Neural crest cell (in vitro differentiated cells): ENCODE results near the gene IFT25. TPM values are rescaled to one million over a fixed set of nuclear protein-coding genes. Genes with fewer than 3 reads are reported as not detected.
"Not testable (repeated sequence)": the region's sequence is repeated elsewhere in the genome, so short reads cannot be mapped to it uniquely, and the experiment has no call there.

Experiments
- DNase-seq: peaks from one replicate; pipeline ENCODE4 v3.0.0; 2021; ENCODE audit warnings: low read depth, mixed read lengths, low spot score
- H3K27ac Mint-ChIP-seq: one replicate; pipeline ENCODE4 v1.8.0; 2021; ENCODE audit warnings: mild to moderate bottlenecking, mixed read lengths; ENCODE audit not compliant: unreplicated experiment
- H3K27me3 Mint-ChIP-seq: 2 replicates; pipeline ENCODE4 v1.8.0; 2021; ENCODE audit warnings: low read depth, mild to moderate bottlenecking, mixed read lengths
- H3K36me3 Mint-ChIP-seq: 2 replicates; pipeline ENCODE4 v1.8.0; 2021; ENCODE audit warnings: low read depth, mild to moderate bottlenecking, mixed read lengths
- H3K4me1 Mint-ChIP-seq: 2 replicates; pipeline ENCODE4 v1.8.0; 2021; ENCODE audit warnings: mixed read lengths
- H3K4me3 Mint-ChIP-seq: one replicate; pipeline ENCODE4 v1.8.0; 2021; ENCODE audit warnings: mild to moderate bottlenecking, mixed read lengths
- H3K9me3 Mint-ChIP-seq: 2 replicates; pipeline ENCODE4 v1.8.0; 2021; ENCODE audit warnings: mixed read lengths
- CTCF ChIP-seq: fragments of 200-600 bp; sonication (generic); conservative IDR thresholded peaks from 2 replicates; pipeline ENCODE4 v1.5.0; 2021; ENCODE audit warnings: antibody characterized with exemption, mild to moderate bottlenecking
- total RNA-seq: library from RNA; stranded (reverse); gene quantifications from 2 replicates; pipeline ENCODE4 v1.2.1, GENCODE V29; 2021

IFT25 gene
- total RNA-seq, 1 donor from 2014 or later, result 41.1 TPM

GRCh38 chr1:53971718-53972117 lies 26.2 kb upstream of the IFT25 start:
- Mint-ChIP-seq H3K27me3 (no peaks in the 10 kb centered on the region), H3K4me1 (no peaks in the 10 kb centered on the region), H3K9me3 (no peaks in the 10 kb centered on the region), H3K27ac (no peak overlapping the region), H3K36me3 (peaks cover 15% of the 10 kb centered on the region), H3K4me3 (no peak overlapping the region)
- no peak for DNase-seq
- TF ChIP-seq CTCF, result no peak

- H3K9me3 Mint-ChIP-seq, H3K27ac Mint-ChIP-seq, H3K4me1 Mint-ChIP-seq, H3K36me3 Mint-ChIP-seq, H3K4me3 Mint-ChIP-seq, DNase-seq, H3K27me3 Mint-ChIP-seq: not testable (repeated sequence)
These were observed 23.8 kb upstream of the IFT25 start for GRCh38 chr1:53969323-53969722.

- no peaks in the 10 kb centered on the region for H3K27me3 Mint-ChIP-seq
- no peak overlapping the region for H3K27ac Mint-ChIP-seq
- no peak for DNase-seq
- H3K4me1 Mint-ChIP-seq, result no peaks in the 10 kb centered on the region
- no peak for TF ChIP-seq CTCF
- no peaks in the 10 kb centered on the region for H3K9me3 Mint-ChIP-seq
- H3K36me3 Mint-ChIP-seq, result peaks cover 10% of the 10 kb centered on the region
- no peak overlapping the region for H3K4me3 Mint-ChIP-seq
These were observed 22.6 kb upstream of the IFT25 start for GRCh38 chr1:53968125-53968513.

GRCh38 chr1:53967409-53968124 lies 22.1 kb upstream of the IFT25 start:
- no peak for DNase-seq
- H3K9me3 Mint-ChIP-seq, result no peaks in the 10 kb centered on the region
- no peak overlapping the region for H3K4me3 Mint-ChIP-seq
- no peak for TF ChIP-seq CTCF
- H3K27me3 Mint-ChIP-seq, result no peaks in the 10 kb centered on the region
- H3K27ac Mint-ChIP-seq, result no peak overlapping the region
- H3K36me3 Mint-ChIP-seq, result peaks cover 10% of the 10 kb centered on the region
- H3K4me1 Mint-ChIP-seq, result no peaks in the 10 kb centered on the region

GRCh38 chr1:53966794-53967193 lies 21.3 kb upstream of the IFT25 start:
- peaks cover 13% of the 10 kb centered on the region for H3K36me3 Mint-ChIP-seq
- H3K27me3 Mint-ChIP-seq, result no peaks in the 10 kb centered on the region
- TF ChIP-seq CTCF, result no peak
- H3K9me3 Mint-ChIP-seq, result no peaks in the 10 kb centered on the region
- no peaks in the 10 kb centered on the region for H3K4me1 Mint-ChIP-seq
- no peak for DNase-seq
- no peak overlapping the region for H3K27ac Mint-ChIP-seq
- no peak overlapping the region for H3K4me3 Mint-ChIP-seq

GRCh38 chr1:53964109-53964508 lies 18.6 kb upstream of the IFT25 start:
- H3K36me3 Mint-ChIP-seq, result peaks cover 10% of the 10 kb centered on the region
- no peaks in the 10 kb centered on the region for H3K27me3 Mint-ChIP-seq
- H3K9me3 Mint-ChIP-seq, result no peaks in the 10 kb centered on the region
- no peak for DNase-seq
- H3K27ac Mint-ChIP-seq, result no peak overlapping the region
- H3K4me3 Mint-ChIP-seq, result no peak overlapping the region
- H3K4me1 Mint-ChIP-seq, result no peaks in the 10 kb centered on the region
- TF ChIP-seq CTCF, result no peak
